K562 (cell line): Measurements from ENCODE around the gene MMEL1. TPM values are rescaled to one million over a fixed set of nuclear protein-coding genes. Genes with fewer than 3 reads are reported as not detected.

Experiments used
- BHLHE40 ChIP-seq: IDR thresholded peaks from 2 replicates; pipeline ENCODE4 v1.6.1; 2011; ENCODE audit warnings: low read length, improper control_type of control experiment
- C11orf30 ChIP-seq: fragments of 450-650 bp; IDR thresholded peaks from 2 replicates; pipeline ENCODE4 v1.6.1; 2016; ENCODE audit warnings: low read depth, mild to moderate bottlenecking
- FIP1L1 ChIP-seq: fragments of 200-400 bp; formaldehyde crosslinking; IDR thresholded peaks from 2 replicates; pipeline ENCODE4 v1.6.1; 2018; ENCODE audit warnings: mild to moderate bottlenecking, low read depth, low read length; ENCODE audit not compliant: poor library complexity, severe bottlenecking
- GMEB1 ChIP-seq: fragments of 250-450 bp; sonication (Bioruptor Pico); IDR thresholded peaks from 2 replicates; pipeline ENCODE4 v1.4.0; 2020; ENCODE audit warnings: mild to moderate bottlenecking
- GTF2E2 ChIP-seq: fragments of 200-800 bp; sonication (Bioruptor generic); IDR thresholded peaks from 2 replicates; pipeline ENCODE4 v1.6.1; 2016; ENCODE audit warnings: missing genetic modification characterization, missing compliant biosample characterization
- NFE2 ChIP-seq: IDR thresholded peaks from 2 replicates; pipeline ENCODE4 v1.6.1; 2014; ENCODE audit warnings: antibody characterized with exemption, low read depth
- NFXL1 ChIP-seq: fragments of 450-650 bp; formaldehyde crosslinking; IDR thresholded peaks from 2 replicates; pipeline ENCODE4 v1.4.0; 2021; ENCODE audit warnings: mild to moderate bottlenecking
- NONO ChIP-seq, 2 experiments: fragments of 200-400 bp in 1 of 2; fragments of 450-650 bp in 1 of 2; formaldehyde crosslinking in 1 of 2; IDR thresholded peaks; 2 replicates each; pipeline ENCODE4 v1.6.1; 2017; ENCODE audit warnings: low read depth in 2 of 2, mild to moderate bottlenecking in 2 of 2, moderate library complexity in 2 of 2, low read length in 1 of 2
- RB1 ChIP-seq: fragments of 450-650 bp; IDR thresholded peaks from 2 replicates; pipeline ENCODE4 v1.6.1; 2017; ENCODE audit warnings: low read depth, mild to moderate bottlenecking
- RFX1 ChIP-seq: fragments of 450-650 bp; IDR thresholded peaks from 2 replicates; pipeline ENCODE4 v1.6.1; 2016; ENCODE audit warnings: mild to moderate bottlenecking, moderate library complexity
- UBTF ChIP-seq, 2 experiments: IDR thresholded peaks; 2 replicates each; pipeline ENCODE4 v1.6.1; 2012; ENCODE audit warnings: improper control_type of control experiment in 2 of 2, low read depth in 2 of 2, low read length in 2 of 2, borderline replicate concordance in 1 of 2
- YY1 ChIP-seq, 3 experiments: IDR thresholded peaks; 2 replicates each; pipeline ENCODE4 v1.6.1; 2011; ENCODE audit warnings: low read length in 2 of 3, mild to moderate bottlenecking in 2 of 3, moderate library complexity in 2 of 3, borderline replicate concordance in 1 of 3, control low read depth in 1 of 3, low read depth in 1 of 3; ENCODE audit not compliant: insufficient read depth in 3 of 3, insufficient replicate concordance in 2 of 3, control insufficient read depth in 1 of 3, insufficient read length in 1 of 3; ENCODE audit errors: extremely low read depth in 1 of 3
- ZNF589 ChIP-seq: fragments of 200-800 bp; sonication (Bioruptor generic); IDR thresholded peaks from 2 replicates; pipeline ENCODE4 v1.6.1; 2016; ENCODE audit warnings: low read depth, missing genetic modification characterization, missing compliant biosample characterization
- ZNF79 ChIP-seq: fragments of 250-450 bp; sonication (Bioruptor Pico); IDR thresholded peaks from 2 replicates; pipeline ENCODE4 v1.4.0; 2020; ENCODE audit warnings: low read depth, mild to moderate bottlenecking, moderate library complexity
- polyA plus RNA-seq, 8 experiments: library from polyadenylated mRNA; depleted of rRNA in 4 of 8; stranded (reverse) in 5 of 8; unstranded in 3 of 8; fragments of >200 nt; fragmentation: Nextera tagmentation in 2 of 8; fragmentation: Illumina TruSeq in 1 of 8; extraction: Ambion mirVana in 2 of 8; extraction: Trizol in 1 of 8; gene quantifications; 2 replicates each; pipeline versions ENCODE4 v1.2.1 to v1.2.3, GENCODE V29; 2011 to 2014; ENCODE audit warnings: inconsistent platforms in 1 of 8, missing spikeins in 1 of 8
- total RNA-seq, 7 experiments: library from RNA; depleted of rRNA in 6 of 7; stranded (reverse); fragments of >200 nt in 6 of 7; fragmentation: Illumina TruSeq in 2 of 7; extraction: Trizol in 2 of 7; gene quantifications; 2 replicates each; pipeline versions ENCODE4 v1.2.1 to v1.2.3, GENCODE V29; 2011 to 2021; ENCODE audit warnings: low replicate concordance in 1 of 7
- TF ChIP-seq, protein P1 (sequence below), 2 experiments: fragments of 450-650 bp; formaldehyde crosslinking in 1 of 2; IDR thresholded peaks; 2 replicates each; pipeline versions ENCODE4 v1.4.0 to v1.6.1; 2014 to 2020; ENCODE audit warnings: mild to moderate bottlenecking in 2 of 2, borderline replicate concordance in 1 of 2, low read depth in 1 of 2

MMEL1 gene
- total and polyA plus RNA-seq, 9 of the 15 experiments (the other 6 are each of a cell fraction or from before 2014, with no cell fraction given) = not detected

DNA sequence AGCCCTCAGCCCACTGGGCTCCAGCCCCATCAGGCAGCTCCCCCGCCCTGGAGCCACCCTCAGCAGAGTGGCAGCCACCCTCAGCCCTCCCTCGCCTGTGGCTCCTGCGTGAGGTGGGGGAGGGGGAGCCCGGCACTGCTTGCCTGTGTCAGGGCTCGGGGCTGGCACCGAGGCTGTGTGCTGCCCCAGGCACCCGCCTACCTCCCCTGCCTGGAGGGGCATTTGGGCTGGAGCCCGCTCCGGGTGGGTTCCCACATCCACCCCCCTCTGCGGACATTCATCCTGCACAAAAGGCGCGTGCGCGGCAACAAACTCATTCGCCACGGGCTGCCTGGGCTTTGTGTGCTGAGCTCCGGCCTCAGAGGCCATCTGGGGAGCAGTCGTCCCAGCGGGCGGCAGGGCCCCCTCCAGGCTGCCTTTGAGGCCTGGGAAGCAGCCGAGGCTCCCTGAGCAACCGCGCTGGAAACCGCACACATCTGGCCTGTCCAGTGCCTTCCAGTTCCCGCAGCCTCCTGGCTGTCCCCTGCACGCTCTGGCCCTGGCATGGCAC lies 89.2 kb downstream of the MMEL1 start (continued):
- TF ChIP-seq UBTF (IDR thresholded peaks at IDR 0.05; ENCODE audit: borderline replicate concordance in 1 of 2, low read depth in 2 of 2, low read length in 2 of 2) (0 out of 4 replicates have a peak, but pooled peaks of 1 of the 2 experiments have one; percentile 21), NFE2 (no peak), BHLHE40 (no peak), YY1 (IDR thresholded peaks at IDR 0.05; ENCODE audit: borderline replicate concordance in 1 of 3, control insufficient read depth in 1 of 3, extremely low read depth in 1 of 3, insufficient read depth in 3 of 3, insufficient read length in 1 of 3, insufficient replicate concordance in 2 of 3, low read depth in 1 of 3, low read length in 2 of 3) (peak in 1 of 3 experiments; percentile 5), RFX1 (no peak), GTF2E2 (no peak), FIP1L1 (peak; percentile 68), NONO (IDR thresholded peaks at IDR 0.05; ENCODE audit: low read depth in 2 of 2, low read length in 1 of 2) (no peak), GMEB1 (CRISPR knock-in tag) (no peak), C11orf30 (no peak), NFXL1 (CRISPR knock-in tag) (no peak), ZNF79 (no peak), ZNF589 (CRISPR knock-in tag) (no peak), RB1 (no peak)
- TF ChIP-seq, protein P1, sequence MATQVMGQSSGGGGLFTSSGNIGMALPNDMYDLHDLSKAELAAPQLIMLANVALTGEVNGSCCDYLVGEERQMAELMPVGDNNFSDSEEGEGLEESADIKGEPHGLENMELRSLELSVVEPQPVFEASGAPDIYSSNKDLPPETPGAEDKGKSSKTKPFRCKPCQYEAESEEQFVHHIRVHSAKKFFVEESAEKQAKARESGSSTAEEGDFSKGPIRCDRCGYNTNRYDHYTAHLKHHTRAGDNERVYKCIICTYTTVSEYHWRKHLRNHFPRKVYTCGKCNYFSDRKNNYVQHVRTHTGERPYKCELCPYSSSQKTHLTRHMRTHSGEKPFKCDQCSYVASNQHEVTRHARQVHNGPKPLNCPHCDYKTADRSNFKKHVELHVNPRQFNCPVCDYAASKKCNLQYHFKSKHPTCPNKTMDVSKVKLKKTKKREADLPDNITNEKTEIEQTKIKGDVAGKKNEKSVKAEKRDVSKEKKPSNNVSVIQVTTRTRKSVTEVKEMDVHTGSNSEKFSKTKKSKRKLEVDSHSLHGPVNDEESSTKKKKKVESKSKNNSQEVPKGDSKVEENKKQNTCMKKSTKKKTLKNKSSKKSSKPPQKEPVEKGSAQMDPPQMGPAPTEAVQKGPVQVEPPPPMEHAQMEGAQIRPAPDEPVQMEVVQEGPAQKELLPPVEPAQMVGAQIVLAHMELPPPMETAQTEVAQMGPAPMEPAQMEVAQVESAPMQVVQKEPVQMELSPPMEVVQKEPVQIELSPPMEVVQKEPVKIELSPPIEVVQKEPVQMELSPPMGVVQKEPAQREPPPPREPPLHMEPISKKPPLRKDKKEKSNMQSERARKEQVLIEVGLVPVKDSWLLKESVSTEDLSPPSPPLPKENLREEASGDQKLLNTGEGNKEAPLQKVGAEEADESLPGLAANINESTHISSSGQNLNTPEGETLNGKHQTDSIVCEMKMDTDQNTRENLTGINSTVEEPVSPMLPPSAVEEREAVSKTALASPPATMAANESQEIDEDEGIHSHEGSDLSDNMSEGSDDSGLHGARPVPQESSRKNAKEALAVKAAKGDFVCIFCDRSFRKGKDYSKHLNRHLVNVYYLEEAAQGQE (IDR thresholded peaks at IDR 0.05; ENCODE audit: borderline replicate concordance) = peak; percentile 67
- TF ChIP-seq, protein P1 (CRISPR knock-in tag; IDR thresholded peaks at IDR 0.05; ENCODE audit: low read depth) = no peak
